Type B pancreatic cell (in vitro differentiated cells): ENCODE data around the gene ZG16. TPM values are rescaled to one million over a fixed set of nuclear protein-coding genes. Genes with fewer than 3 reads are reported as not detected.
"Not testable (repeated sequence)": the region's sequence is repeated elsewhere in the genome, so short reads cannot be mapped to it uniquely, and the experiment has no call there.

Source experiments
- DNase-seq: peaks from one replicate; pipeline ENCODE4 v3.0.0; 2021; ENCODE audit warnings: mixed read lengths; ENCODE audit not compliant: unreplicated experiment; ENCODE audit errors: extremely low spot score
- H3K27ac Mint-ChIP-seq: 2 replicates; pipeline ENCODE4 v1.8.0; 2021; ENCODE audit warnings: mild to moderate bottlenecking, mixed read lengths
- H3K27me3 Mint-ChIP-seq: 2 replicates; pipeline ENCODE4 v1.8.0; 2021; ENCODE audit warnings: mixed read lengths
- H3K36me3 Mint-ChIP-seq: 2 replicates; pipeline ENCODE4 v1.8.0; 2021; ENCODE audit warnings: mixed read lengths
- H3K4me1 Mint-ChIP-seq: one replicate; pipeline ENCODE4 v1.8.0; 2021; ENCODE audit warnings: mixed read lengths; ENCODE audit not compliant: unreplicated experiment
- H3K4me3 Mint-ChIP-seq: 2 replicates; pipeline ENCODE4 v1.8.0; 2021; ENCODE audit warnings: mild to moderate bottlenecking, mixed read lengths
- H3K9me3 Mint-ChIP-seq: 2 replicates; pipeline ENCODE4 v1.8.0; 2021; ENCODE audit warnings: mixed read lengths
- CTCF ChIP-seq: fragments of 200-600 bp; sonication (generic); conservative IDR thresholded peaks from 2 replicates; pipeline ENCODE4 v1.5.0; 2021; ENCODE audit warnings: antibody characterized with exemption, mild to moderate bottlenecking
- total RNA-seq: library from RNA; stranded (reverse); gene quantifications from 2 replicates; pipeline ENCODE4 v1.2.1, GENCODE V29; 2021; ENCODE audit warnings: low replicate concordance

The ZG16 gene
- total RNA-seq, 1 donor from 2014 or later = 0.85 TPM

GRCh38 chr16:29745853-29746345 is 32.2 kb upstream of the ZG16 start, which contains the start of gene C16orf54:
Gene C16orf54, minus strand, starts transcription at chr16:29745990. Its CDS starts 1,039 bp downstream, at chr16:29744951.
- Mint-ChIP-seq H3K27ac (no peak within 1 kb of the TSS), H3K4me1 (no peaks in the 10 kb centered on the region), H3K36me3 (no peaks in the 10 kb centered on the region)

GRCh38 chr16:29746518-29746917 is 31.5 kb upstream of the ZG16 start:
- not testable (repeated sequence) for H3K27ac Mint-ChIP-seq, H3K9me3 Mint-ChIP-seq, H3K36me3 Mint-ChIP-seq, H3K4me1 Mint-ChIP-seq, DNase-seq, H3K27me3 Mint-ChIP-seq, H3K4me3 Mint-ChIP-seq

More at GRCh38 chr16:29745853-29746345, 32.2 kb upstream of the ZG16 start, which contains the start of gene C16orf54:
- no peak within 1 kb of the TSS for H3K4me3 Mint-ChIP-seq
- H3K27me3 Mint-ChIP-seq = no peaks in the 10 kb centered on the region
- no peak for TF ChIP-seq CTCF
- H3K9me3 Mint-ChIP-seq = no peaks in the 10 kb centered on the region
- DNase-seq = no peak

GRCh38 chr16:29747947-29748759 is 29.9 kb upstream of the ZG16 start:
- TF ChIP-seq CTCF = no peak
- no peaks in the 10 kb centered on the region for H3K36me3 Mint-ChIP-seq
- H3K27ac Mint-ChIP-seq = no peak overlapping the region
- no peak for DNase-seq
- H3K9me3 Mint-ChIP-seq = no peaks in the 10 kb centered on the region
- H3K4me1 Mint-ChIP-seq = no peaks in the 10 kb centered on the region
- no peaks in the 10 kb centered on the region for H3K27me3 Mint-ChIP-seq
- no peak overlapping the region for H3K4me3 Mint-ChIP-seq

- not testable (repeated sequence) for H3K9me3 Mint-ChIP-seq, H3K27me3 Mint-ChIP-seq, H3K27ac Mint-ChIP-seq, H3K4me1 Mint-ChIP-seq, H3K36me3 Mint-ChIP-seq, DNase-seq, H3K4me3 Mint-ChIP-seq
Observed at GRCh38 chr16:29748760-29749149, 29.3 kb upstream of the ZG16 start.

GRCh38 chr16:29753516-29753915 is 24.5 kb upstream of the ZG16 start:
- Mint-ChIP-seq H3K27me3 (no peaks in the 10 kb centered on the region), H3K9me3 (no peaks in the 10 kb centered on the region), H3K36me3 (no peaks in the 10 kb centered on the region), H3K4me3 (no peak overlapping the region), H3K27ac (no peak overlapping the region), H3K4me1 (peaks cover 5% of the 10 kb centered on the region)
- no peak for DNase-seq
- TF ChIP-seq CTCF = no peak

- Mint-ChIP-seq H3K36me3 (no peaks in the 10 kb centered on the region), H3K9me3 (no peaks in the 10 kb centered on the region), H3K4me3 (no peak overlapping the region), H3K27ac (no peak overlapping the region), H3K27me3 (no peaks in the 10 kb centered on the region), H3K4me1 (peaks cover 12% of the 10 kb centered on the region)
- TF ChIP-seq CTCF = no peak
- no peak for DNase-seq
Observed at GRCh38 chr16:29756654-29757053, 21.4 kb upstream of the ZG16 start.

- peaks cover 12% of the 10 kb centered on the region for H3K4me1 Mint-ChIP-seq
- not testable (repeated sequence) for H3K27me3 Mint-ChIP-seq, H3K9me3 Mint-ChIP-seq, H3K36me3 Mint-ChIP-seq, H3K27ac Mint-ChIP-seq, H3K4me3 Mint-ChIP-seq, DNase-seq
Observed at GRCh38 chr16:29757086-29757485, 21.0 kb upstream of the ZG16 start.
